Middle frontal gyrus (tissue), 1 donor: ENCODE measurements around the gene SERPINE2.
"Not testable (repeated sequence)": the region's sequence is repeated elsewhere in the genome, so short reads cannot be mapped to it uniquely, and the experiment has no call there.

ENCODE experiments used
- DNase-seq: peaks from one replicate; pipeline ENCODE4 v3.0.0-alpha.2; 2015; ENCODE audit warnings: low spot score; ENCODE audit errors: extremely low spot score

The SERPINE2 gene

DNA sequence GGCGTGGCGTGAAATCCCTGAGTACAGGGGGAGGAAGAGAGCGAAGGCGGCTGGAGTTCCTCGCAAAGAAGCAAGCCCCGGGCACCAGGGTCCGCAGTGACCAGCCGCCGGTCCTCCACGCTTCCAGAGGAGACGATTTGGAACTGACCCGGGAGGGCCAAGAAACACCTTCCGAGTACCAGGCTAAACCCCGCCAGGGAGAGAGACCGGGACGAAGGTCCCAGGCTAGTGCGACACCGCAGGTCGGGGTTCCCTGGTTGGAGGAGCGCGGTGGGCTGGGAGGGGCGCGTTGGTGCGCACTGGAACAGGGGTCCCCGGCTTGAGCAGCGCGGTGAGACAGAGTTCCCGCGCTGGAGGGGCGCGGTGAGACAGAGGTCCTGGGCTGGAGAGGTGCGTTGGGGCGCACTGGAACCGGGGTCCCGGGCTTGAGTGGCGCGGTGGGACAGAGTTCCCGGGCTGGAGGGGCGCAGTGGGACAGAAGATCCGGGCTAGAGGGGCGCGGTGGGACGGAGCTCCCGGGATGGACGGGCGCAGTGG is 94.9 kb downstream of the SERPINE2 start:
- DNase-seq, result no peak

DNA sequence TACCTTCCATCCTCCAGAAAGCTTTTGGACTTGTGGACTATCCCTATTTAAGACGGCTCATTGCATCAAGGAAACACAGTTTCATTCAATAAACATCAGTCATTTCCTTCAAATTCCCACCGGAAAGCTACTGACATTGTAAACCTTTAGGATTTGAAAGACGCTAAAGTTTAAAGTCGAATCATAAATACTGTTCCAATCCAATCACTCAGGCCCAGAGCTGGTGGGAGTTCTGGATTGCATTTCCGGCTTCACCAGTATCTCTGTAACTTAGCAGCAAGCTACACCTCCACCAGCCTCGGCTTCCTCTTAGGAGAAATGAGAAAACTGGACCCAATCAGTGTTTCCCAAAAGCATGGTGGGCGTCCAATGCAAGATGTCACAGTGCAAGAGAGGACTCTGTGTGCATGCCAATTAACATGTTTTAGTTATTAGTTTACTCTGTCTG is 95.5 kb downstream of the SERPINE2 start:
- no peak for DNase-seq

DNA sequence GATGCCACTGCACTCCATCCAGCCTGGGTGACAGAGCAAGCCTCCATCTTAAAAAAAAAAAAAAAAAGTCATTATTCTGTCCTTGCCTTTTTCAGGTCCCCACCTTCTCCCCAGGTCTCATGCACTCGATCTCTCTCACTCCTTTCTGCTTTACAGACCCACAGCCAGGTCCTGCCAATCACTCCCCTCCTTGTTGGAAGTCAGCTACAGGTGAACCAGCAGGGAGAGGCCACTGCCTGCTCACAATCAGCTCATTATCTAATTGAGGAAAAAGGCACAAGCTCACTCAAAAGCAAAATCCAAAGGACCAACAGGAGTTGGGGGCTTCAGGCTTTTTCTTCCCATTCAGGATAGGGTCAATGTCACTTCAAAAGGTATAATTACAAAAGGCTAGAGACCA is 96.0 kb downstream of the SERPINE2 start:
- DNase-seq, result no peak

DNA sequence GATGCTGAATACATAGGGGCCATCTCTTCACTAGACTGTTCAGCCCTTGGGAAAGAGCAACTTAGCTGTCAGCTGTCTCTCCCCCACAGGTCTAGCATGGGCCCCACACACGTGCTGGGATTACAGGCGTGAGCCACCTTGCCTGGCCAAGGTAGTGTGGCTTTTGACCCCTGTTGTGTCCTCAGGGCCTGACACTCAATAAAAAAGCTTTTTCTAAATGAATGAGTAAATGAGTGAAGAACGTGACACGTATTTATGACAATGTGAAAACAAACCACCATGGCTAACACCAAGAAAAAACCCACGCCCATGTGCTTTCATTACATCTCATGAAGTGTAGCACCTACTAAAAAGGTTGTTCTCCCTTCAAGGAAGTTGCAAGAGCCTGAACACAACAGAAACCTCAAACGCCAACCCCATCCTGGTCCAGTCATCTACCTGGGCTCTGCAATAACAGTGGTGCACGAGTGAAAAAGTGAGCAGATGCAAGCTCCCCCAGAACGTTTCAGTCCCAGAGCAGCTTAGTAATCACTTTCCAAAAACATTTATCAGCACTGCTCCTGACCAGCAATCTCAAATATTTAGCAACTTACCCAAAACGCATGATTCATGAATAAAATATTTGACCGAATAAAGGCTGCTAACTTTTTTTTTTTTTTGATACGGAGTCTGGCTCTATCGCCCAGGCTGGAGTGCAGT is 97.4 kb downstream of the SERPINE2 start:
- DNase-seq, result no peak

DNA sequence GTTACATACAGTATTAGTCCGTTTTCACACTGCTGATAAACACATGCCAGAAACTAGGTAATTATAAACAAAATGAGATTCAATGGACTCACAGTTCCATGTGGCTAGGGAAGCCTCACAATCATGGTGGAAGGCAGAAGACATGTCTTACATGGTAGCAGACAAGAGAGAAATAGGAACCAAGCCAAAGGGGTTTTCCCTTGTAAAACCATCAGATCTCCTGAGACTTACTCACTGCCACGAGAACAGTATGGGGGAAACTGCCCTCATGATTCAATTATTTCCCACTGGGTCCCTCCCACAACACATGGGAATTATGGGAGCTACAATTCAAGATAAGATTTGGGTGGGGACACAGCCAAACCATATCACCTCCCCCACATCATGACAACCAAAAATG is 99.6 kb downstream of the SERPINE2 start:
- not testable (repeated sequence) for DNase-seq

DNA sequence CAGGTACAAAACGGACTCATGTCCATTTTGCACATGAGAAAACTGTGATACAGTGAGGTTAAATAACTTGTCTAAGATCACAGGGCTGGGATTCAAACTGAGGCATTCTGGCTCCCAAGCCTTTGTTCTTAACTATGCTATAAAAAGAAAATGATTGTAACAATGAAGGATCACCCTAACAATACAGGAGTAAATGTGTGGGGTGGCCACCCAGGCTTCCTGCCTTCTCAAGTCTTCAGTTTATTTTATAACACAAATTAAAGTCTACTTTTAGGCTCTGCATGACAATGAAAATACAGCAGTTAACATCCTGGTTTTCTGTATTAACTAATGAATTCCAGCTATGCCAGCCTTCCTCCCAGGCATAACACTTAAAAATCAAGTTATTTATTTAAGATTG is 101.6 kb downstream of the SERPINE2 start:
- DNase-seq, result no peak

DNA sequence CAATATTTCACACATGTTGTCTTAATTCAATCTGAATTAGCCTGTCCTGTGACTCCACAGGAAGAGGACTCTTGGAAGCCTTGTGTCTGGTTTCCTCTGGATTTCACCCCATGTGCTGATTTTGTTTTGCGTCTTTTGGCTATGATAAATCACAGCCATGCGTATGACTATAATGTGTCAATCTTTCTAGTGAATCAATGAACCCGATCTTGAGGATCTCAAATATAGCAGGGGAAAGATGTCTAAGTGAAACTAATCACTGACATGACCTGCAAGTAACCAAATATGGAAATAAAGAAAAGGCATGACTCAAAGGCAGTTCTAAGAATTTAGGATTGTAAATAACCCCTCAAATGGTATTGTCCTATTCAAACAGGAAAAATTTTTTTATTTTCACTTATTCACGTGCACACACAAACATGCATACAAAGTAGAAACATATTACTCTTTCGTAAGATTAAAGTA is 102.2 kb downstream of the SERPINE2 start:
- no peak for DNase-seq

DNA sequence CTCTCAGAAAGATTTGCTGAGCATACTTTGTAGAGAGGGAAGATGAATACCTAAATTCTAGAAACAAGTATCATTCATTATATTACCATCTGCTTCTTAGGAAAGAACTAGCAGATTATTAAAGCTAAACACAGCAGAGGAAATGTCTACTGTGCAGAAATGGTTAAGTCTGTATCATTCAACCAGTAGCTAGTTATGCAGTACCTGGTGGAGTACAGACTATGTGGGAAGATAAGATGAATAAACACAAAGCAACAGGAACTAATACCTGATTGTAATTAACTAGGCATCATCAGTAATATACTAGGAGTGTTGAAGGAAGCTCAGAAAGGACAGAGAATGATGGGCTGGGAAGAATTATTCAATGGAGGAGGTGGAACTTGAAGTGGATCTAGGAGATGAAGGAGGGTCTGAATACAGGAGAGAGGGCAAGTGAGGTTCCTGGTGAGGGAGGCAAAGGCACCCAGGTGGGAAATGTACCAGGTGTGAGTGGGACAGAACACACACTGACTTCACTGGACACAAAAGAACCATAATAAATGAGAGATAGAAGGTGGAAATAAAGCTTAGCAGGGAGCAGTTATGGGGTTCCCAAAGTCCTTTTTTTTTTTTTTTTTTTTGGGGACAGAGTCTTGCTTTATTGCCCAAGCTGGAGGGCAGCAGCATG is 103.5 kb downstream of the SERPINE2 start:
- DNase-seq, result no peak

DNA sequence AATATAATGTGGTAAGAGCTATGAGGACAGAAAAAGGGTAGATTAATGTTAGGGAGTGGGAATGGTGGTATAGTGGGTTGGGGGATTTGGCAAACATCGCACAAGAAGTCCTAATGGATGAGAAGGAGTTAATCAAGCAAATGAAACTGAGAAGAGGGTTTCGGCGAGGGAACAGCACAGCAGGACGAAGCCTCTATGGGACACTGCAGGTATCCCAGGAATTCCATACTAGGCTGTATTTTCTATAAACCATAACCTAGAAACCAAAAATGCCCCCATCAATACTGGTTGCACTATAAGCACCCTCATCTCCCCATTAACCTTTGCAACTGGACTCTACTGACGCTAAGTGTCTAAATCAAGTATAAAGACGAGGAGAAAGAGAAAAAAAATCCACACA is 104.2 kb downstream of the SERPINE2 start:
- DNase-seq, result no peak

DNA sequence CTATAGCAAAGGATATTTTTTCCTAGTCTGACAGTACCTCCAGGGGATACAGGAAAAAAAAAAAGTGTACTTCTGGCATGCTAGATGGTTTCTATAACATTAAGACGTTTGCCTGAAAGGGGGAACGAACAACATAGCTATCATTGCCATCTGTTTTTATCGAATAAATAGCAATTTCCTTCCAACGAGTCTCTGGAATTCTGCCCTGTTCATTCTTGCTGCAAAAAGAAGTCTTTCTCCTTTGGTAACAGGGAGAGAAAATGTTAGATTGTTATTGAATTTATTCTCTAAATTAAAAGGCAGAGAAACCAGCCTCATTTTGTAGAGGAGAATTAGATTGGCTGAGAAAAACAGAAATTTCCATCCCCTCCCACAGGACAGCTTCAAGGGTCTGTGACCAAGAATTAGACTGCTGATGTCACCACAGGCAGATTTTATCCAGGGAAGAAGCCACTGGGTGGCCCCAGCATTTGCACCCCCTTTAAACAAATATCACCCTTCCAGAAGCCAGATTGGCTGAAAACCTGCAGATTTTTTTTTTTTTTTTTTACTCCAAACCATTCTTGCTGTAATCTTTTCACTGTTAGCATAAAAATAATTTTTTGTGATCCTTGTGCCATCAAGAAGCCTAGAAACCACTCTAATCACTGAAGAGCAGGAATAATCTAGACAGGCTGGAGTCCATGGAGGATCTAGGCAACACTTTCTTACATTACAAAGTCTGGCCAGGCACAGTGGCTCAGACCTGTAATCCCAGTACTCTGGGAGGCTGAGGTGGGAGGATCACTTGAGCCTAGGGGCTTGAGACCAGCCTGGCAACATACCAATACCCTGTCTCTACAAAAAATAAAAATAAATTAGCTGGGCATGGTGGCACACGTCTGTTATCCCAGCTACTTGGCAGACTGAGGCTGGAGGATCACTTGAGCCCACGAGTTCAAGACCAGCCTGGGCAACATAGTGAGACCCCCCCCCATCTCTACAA is 106.0 kb downstream of the SERPINE2 start:
- no peak for DNase-seq

DNA sequence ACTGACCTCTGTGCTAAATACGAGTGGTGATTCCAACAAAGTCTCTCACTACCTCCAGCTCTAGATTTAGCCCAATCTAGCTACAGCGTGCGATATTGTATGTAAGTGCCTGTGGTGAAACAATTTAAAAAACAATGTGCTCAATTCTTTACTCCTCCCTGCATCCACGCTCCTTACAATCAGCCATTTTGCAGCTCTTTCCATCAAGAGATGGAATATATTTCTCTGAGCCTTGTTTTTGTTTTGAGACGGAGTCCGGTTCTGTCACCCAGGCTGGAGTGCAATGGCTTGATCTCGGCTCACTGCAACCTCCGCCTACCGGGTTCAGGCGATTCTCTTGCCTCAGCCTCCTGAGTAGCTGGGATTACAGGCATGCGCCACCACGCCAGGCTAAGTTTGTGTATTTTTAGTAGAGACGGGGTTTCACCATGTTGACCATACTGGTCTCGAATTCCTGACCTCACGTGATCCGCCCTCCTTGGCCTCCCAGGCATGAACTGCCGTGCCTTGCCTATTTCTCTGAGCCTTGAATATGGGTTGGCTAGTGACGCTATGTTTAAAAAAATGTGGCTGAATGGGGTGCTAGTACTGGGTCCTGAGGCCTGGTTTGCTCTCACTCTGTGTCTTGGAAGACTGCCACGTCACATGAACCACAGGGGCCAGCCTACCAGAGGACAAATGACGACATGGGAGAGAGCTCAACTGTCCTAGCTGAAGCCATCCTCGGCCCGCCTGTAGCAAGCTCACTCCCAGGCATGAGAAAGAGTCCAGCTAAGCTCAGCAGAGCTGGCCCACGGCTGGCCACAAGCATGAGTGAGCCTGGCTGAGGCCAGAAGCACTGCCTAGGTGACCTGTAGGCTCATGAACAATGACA is 108.7 kb downstream of the SERPINE2 start:
- DNase-seq, result peak; percentile 42

DNA sequence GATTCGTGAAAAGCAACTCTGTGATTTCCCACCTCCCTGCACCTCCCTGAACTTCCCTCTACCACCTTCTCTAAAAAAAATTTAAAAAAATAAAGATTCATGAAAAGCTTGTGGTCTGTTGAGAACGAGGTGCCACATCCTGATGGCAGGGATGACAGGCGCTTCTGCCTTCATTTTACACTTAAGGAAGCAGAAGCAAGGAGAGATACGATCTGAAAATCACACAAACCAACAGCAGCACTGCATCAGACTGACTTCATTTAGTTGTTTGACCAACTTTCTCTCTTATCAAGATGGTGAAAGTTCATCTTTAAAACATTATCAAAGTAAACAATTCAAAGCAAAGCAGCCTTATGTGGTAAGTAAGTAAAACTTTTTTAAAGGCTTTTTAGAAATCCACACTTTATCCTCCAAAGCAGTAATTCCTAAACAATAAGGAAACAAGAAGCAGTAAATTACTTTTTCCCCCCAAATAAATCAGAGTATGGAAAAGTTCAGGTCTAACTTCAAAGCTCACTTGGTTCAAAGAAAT is 109.4 kb downstream of the SERPINE2 start:
- no peak for DNase-seq

DNA sequence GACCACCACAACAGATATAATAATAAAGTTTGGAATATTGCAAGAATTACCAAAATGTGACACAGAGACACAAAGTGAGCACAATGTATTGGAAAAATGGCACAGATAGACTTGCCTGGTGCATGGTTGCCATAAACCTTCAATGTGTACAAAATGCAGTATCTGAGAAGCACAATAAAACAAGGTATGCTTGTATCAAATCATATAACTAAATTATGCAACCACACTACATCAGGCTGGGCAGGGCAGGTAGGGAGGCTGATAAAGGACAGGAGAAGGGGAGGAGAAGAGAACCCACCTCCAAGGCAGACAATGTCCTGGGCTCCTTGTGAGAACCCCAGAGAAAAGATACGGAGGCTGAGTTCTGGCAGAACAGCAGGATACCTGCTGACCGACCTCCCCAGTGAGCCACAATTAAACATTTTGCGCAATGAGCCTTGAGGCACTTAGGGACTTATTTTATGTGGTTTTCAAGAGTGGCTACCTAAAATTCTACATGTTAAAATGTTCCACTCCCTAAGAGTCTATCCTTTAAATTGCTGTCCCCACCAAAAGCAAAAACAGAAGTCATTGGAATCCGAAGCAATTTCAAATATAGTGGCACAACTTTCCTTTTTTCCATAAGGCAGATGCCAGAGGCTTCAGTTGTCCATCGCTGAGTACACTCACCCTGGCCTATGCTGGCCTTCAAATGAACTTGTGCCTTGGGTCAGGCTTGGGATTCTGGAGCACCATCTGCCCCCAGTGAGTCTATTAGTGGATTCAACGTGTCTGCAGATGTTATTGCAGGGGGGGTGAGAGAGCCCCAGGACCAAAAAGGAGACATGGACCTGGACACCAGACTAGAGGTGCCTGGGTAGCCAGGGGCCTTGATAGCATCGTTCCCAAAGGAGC is 110.7 kb downstream of the SERPINE2 start:
- no peak for DNase-seq

DNA sequence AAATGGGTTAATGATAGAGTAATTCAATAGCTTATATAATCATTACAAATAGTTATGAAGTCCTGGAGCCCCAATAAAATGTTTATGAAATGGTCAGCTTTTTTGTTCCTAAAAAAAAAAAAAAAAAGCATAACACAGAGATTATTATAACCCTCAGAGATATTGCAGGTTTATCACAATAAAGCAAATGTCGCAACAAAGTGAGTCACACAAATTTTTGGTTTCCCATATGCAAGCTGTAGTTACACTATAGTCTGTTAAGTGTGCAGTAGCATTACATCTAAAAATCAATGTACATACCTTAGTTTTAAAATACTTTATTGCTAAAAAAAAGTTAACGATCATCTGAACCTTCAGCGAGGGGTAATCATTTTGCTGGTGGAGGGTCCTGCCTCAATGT is 114.0 kb downstream of the SERPINE2 start:
- no peak for DNase-seq
